Tongue (tissue), 2 donors: ENCODE measurements around the gene GSS. TPM values are rescaled to one million over a fixed set of nuclear protein-coding genes. Genes with fewer than 3 reads are reported as not detected.

Source experiments
- DNase-seq: peaks from one replicate; pipeline ENCODE4 v3.0.0-alpha.2; 2015
- total RNA-seq: library from RNA; depleted of rRNA; stranded (reverse); fragments of >200 nt; gene quantifications from one replicate; pipeline ENCODE4 v1.2.3, GENCODE V29; 2014

Gene GSS
- total RNA-seq, 1 donor from 2014 or later, result 27.6 TPM

DNA sequence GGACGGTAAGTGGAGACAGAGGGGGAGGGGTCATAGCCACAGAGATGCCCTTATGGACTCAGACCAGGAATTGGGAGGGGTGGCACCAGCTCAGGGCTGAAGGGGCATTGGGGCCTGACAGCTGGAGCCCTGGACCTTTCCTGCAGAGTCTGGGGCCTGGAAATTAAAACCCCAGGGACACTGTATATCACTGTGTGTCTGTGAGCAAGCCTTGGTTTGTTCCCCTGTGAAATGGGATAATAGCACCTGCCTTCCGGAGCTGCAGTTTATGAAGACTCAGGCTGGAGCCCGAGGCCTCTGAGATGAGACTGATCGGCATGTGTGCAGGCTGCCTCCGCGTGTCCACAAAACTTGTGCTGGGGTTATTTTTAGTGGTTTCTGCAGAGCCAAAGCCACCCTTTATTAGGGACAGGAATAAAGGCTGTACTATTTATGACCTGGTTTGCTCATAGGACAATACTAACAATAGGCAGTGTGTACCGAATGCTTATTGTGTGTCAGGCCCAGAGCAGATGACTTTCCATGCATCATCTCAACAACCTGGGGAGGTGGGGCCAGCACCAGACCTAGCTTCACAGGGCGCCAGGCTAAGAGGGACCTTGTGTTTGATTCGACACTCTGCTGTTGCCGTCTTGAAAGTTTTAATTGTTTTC is 22.6 kb upstream of the GSS start:
- no peak for DNase-seq

DNA sequence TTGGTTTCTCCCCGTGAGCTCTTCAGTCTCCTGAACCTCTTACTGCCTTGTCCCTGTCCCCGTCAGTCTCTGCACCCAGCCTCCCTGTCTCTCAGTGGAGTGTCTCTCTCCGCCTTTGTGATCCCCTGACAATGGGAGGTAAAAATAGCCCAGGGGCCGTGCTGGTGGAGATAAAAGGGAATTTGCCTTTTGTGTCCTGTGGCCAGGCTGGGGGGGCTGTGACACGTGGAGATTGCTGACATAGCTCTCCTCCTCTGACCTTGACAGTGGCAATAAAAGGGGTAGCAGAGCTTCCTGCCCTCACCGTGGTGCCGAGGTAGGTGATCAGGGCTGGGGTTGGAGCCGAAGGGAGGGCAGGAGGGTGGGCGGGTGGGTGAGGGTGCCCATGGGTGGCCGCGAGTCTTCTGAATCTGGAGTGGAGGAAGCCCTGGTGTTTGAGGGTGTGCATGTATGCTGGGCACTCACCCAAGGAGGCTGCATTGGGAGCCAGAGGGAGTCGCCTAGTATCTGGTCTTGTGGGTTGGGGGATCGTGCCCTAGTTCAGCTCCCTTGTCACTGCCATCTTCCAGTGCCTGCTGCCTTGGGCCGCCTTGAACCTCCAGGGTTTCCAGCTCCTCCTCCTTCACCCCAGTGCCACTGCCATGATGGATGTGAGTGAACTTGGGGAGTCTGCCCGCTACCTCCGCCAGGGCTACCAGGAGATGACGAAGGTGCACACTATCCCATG is 21.9 kb upstream of the GSS start:
- DNase-seq, result no peak

DNA sequence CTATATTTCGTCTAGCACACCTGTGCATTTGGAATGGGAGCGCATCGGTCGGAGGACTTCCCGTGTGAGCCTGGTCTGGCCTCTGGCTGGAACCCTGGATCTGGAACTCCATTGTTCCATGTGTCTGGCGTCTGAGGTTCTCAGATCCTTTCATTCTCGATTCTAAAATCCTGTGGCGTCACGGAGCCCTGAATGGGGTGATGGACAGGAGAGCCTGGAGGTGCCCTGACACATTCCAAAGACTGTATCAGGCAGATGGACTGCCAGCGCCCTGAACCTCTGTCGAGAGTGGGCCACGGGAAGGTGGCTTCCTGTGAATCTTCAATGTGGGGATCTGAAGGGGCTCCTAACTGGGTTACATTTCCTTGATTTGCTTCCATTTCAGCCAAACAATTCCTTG is 20.7 kb upstream of the GSS start:
- DNase-seq, result no peak

DNA sequence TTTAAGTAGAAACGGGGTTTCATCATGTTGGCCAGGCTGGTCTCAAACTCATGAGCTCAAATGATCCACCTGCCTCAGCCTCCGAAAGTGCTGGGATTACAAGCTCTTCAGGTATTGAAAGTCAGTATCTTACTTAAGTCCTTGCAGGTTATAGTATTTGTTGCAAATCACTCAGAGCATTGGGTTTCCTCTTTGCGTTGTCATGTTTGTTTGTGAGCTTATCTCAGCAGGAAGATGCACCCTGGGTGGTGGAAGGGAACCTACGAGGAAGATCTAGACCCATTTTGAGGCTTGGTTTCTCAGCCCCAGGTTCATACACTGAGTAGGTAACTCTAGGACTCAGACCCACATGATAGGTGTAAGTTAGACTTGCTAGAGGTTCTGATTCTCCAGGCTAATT is 18.6 kb upstream of the GSS start:
- DNase-seq, result no peak

DNA sequence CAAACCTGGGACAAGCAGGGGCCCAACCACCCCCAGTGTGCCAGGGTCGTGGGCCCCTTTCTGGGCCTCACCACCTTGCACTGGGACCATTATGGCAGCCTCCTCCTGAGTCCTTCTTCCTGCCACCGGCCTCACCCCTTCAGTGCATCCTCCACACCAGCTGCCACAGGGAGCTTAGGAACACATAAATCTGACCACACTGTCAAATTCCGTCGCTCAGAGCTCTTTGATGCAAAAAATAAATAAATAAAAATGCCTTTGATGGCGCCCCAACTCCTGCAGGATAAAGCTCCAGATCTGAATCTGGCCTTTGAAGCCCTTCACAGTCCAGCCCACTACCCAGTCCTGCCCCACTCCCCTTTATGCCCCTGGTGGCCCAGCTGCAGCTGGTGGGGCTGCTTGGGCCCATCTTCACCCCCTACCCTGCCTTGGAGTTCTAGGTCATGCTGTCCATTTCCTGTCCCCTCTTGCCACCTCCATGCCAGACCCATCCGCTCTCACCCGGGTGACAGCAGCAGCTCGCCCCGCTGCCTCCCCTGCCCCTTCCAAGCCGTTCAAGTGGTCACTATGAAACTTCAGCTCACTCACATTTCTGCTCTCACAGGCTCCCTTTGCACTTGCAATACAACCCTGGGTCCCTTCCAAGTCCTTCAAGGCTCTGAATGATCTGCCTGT is 16.1 kb upstream of the GSS start:
- DNase-seq, result no peak

DNA sequence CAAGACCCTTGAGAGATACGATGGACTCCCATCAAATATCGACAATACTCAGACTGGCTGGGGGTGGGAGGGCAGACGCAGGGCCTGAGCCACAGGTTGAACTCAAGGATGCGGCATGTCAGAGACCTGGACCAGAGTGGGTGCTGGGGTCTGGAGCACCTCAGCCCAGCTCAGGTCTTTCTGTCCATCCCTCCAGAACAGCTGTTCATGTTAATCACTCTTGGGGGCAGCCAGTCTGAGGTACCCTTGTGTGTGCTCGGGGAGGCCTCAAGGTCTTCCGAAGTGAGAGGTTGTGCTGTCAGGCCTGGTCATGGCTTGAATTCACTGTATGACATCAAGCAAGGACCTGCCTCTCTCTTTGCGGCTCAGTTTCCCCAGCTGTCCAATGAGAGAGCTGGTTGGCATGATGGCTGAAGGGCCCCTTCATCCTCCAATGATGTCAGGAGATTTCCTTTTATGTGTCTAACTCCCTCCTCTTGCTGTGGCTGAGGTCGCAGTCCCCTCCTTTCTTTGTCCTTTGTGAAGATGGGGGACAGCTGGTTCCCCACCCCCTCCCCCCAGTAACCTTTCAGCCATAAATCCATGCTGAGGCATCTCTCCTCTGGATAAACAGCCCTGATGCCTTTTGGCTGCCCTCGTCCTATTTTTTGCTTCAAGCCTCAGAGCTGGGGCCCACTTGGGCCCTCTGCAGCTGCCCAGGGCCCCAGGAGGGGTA is 15.4 kb upstream of the GSS start:
- no peak for DNase-seq

DNA sequence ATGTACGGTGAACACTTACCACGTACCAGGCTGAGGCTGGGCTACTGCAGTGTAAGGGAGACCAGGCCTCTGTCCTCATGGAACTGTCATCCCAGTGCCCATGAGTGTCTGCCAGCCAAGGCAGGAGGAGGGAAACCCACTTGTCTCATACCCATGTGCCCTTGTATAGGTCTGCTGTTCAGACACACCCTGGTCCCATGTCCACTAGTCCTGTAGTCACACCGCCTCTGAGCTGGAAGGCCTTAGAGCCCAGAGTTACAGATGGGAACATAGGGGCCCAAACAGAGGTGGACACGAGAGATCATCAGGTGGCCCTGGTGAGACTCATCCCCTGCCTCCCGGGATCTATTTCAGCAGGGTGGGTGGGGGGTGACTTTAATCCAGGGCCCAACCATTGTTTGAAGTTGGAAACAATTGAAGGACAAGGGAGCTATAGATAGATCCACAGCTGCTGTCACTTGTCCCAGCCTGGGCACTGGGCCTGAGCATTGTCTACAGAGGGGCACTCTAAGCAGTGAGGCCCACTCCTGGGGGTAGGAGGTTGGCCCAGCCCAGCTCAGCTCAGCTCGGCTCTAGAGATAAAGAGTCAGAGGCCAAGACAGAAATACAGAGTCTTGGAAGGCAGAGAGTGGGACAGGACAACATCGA is 14.7 kb upstream of the GSS start:
- DNase-seq, result peak; percentile 58

DNA sequence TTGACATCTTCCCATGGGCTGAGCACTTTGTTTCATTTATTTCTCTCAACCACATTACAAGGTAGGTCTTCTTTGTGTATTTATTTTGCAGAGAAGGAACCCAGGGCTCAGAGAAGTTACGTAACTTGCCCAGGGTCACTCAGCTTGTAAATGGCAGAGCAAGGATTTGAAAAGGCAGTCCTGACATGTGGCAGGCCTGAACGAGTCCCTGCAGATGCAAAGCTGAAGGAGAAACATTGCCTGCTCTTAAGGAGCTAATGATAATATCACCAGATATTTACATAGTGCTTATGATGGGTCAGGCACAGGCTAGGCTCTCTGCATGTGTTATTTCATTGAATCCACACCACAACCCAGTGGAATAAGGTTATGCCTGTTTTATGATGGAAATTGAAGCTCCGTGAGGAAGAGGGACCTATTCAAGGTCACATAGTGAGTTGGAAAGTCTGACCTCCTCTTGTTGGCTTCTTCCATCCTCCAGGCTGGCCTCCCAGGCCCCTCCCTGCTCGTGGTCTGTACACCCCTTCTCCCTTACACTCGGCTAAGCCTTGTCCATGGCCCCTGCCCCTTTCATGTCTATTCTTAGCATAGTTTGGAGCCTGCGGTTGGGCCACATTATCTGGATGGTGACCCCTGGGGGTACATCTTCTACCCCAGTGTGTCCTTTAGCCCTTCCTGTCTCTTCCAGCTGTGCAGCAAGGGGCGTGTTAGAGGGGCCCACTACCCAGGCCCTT is 12.6 kb upstream of the GSS start:
- DNase-seq, result no peak

DNA sequence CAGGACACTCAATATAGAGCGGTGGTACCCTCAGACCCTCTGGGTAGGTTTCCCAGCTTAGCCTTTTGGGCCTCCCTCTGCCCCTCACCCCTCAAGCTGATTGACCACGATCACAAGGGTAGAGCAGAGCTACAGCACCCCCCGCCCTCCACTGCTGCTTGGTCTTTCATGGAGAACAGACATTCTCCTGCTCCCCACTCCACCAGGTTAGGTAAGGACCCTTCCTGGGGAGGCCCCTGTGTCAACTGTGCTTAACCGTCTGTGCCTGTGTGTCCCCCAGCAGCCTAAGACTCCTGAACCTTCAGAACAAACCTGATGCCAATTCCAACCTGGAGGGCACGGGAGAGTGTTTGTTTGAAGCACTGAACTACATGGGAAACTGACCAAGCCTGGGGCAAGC is 11.8 kb upstream of the GSS start:
- DNase-seq, result no peak

DNA sequence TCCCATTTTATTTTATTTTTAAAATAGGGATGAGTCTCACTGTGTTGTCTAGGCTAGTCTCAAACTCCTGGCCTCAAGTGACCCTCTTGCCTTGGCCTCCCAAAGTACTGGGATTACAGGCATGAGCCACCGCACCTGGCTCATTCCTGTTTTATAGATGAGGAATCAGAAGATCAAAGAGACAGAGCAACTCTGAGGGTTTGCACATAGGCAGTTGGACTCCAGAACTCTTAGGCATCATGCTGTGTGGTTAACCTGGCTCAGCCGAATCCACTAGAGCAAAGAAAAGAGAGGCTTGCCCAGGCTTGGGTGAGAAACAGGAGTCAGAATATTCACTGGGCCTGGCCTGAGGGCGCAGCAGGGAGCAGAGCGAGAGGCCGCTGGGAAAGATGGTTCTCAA is 9.4 kb upstream of the GSS start:
- DNase-seq, result no peak

DNA sequence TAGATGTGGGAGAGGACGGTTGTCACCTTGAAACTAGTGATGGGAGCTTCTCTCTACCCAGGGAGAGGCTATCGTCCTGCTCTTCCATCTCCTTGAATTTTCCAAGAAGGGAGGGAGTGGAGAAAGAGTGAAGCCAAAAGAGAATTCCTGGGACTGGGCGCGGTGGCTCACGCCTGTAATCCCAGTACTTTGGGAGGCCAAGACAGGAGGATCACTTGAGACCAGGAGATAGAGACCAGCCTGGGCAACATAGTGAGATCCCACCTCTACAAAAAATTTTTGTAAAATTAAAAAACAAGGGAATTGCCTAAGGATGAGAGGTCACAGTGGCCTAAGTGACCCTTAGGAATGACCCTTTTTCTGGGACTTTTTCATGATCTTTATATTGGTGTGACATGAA is 8.9 kb upstream of the GSS start:
- DNase-seq, result no peak

DNA sequence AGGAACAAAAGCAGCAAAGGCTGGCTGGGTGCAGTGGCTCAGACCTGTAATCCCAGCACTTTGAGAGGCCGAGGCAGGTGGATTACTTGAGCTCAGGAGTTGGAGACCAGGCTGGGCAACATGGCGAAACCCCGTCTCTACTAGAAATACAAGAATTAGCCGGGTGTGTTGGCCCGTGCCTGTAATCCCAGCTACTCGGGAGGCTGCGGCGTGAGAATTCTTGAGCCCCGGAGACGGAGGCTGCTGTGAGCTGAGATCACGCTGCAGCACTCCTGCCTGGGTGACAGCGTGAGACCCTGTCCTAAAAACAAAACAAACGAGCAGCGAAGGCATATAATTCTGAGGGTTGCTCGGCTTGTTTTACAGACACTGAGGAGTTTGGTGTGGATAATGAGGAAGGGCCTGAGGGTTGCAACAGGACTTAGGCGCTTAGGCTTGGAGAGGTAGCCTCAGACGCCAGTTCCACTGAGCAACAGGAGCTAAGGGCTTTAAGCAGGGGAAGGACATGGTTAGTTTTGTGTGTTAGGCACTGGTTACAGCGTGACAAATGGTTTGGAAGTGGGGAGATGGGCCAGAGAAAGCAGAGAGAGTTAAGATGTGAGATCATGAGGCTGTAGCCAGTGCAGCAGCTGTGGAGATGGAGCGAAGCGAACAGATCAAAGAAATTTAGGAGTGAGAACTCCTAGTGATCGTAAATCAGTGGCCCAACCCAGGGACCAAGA is 1.3 kb upstream of the GSS start:
- DNase-seq, result peak; percentile 77

DNA sequence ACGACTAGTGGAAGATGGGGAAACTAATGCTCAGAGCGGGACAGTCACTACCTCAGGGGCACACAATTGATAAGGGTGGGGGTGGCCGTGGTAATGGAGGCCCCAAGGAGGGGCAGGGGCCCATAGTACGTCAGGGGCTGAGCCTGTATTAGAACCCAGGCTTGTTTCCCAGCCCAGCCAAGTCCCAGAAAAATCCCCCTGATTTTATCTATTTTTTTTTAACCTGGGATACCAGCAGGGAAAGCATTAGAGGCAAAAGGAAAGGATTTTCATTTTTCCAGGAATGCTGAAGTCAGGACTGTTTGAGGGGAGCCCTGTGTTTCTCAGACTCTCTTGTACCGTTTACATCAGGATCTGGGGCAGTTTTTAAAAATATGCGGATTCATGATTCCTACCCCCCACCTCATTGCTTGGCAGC is 444 bp upstream of the GSS start:
- DNase-seq, result no peak

DNA sequence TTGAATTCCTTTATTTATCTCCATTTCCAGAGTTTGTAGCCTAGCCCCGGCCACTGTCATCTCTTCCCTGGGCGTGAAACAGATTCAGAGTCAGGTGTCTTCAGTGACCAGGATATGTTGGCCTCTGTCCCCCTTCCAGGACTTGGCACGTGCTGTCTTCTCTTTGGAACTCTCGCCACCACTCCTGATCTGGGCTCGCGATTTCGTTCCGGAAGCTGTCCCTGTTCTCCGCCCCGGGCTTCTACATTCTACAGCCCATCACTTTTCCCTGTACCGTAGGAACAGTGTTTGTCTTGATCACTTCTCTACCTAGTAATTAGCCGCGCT is 739 bp downstream of the GSS start:
- DNase-seq, result peak; percentile 53

DNA sequence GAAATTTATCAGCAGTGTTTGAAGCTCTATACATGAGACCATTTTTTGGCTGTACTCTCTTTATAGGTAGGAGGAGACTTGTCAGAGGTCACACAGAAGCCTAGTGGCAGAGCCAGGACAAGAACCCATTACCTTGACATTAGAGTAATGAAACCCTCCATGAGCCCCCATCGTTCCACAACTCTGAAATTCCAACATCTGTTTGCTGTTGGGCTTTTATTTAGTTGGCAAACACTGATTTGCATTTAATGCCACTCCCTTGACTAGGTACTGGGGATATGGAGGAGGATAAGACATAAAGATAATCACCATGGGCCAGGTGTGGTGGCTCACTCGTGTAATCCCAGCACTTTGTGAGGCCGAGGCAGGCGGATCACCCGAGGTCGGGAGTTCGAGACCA is 1.6 kb downstream of the GSS start:
- no peak for DNase-seq

DNA sequence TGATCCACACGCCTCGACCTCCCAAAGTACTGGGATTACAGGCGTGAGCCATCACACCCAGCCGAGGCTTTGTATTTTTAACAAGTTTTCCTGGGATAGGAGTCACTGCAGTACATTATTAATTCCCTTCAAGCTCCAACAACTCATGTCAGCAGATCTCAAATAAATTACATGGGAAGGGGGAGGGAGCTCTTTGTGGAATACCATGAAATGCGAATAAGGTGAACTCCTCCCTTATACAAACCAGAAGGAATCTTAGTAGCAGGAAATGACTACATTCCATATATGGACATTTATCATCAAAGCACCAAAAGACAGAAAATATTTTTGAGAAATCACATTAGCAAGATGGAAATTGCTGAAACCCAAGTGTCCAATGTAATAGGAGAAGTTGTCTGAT is 2.9 kb downstream of the GSS start:
- no peak for DNase-seq

DNA sequence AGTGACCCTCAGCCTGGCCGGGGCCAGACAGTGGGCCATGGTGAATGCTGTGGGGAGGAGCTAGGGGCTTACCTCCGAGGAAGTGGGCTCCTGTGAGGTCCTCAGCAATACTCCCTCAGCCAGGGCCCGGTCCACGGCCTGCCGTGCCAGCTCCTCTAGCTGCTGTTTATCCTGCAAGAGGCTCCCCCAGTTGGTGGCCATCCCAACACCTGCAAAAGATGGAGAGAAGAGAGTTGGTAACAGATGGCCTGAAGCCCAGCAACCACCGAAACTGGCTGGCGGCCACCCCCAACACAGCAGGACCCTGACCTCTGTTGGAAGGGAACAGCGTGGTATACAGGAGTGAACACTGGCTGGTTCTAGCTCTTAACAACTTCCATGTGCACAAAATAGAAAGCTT is 4.0 kb downstream of the GSS start:
- no peak for DNase-seq

DNA sequence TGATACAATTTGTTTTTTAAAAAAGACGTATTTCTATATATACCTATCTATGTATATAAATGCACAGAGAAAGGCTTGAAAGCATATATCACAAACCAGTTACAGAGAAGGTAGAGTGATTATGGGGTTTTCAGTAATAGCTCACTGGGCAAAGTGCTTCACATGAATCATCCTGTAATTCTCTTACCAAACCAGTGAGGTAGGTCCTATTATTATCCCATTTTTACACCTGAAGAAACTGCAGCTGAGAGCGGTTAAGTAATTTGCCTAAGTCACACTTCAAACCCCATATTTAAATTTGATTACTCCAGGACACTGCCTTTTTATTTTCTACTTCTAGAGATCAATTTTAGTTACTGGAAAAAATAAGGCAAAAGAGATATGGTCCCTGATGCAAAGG is 4.4 kb downstream of the GSS start:
- DNase-seq, result no peak

DNA sequence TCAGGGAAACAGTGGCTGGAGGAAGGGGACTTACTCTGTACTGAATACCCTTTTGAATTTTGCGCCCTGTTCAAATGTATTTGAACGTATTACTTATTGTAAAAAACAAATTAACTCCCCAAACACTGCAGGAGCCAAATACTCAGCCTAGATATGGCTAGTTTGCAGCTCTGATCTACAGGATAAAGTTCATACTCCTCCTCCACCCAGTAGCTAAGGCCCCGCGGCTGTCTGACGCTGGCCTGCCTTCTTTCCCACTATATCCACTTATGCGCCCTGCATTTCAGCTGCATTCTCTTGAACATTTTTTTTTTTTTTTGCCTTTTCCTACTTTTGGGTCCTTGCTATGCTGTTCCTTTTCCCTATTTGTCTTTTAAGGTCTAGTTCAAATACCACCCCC is 6.5 kb downstream of the GSS start:
- DNase-seq, result no peak

DNA sequence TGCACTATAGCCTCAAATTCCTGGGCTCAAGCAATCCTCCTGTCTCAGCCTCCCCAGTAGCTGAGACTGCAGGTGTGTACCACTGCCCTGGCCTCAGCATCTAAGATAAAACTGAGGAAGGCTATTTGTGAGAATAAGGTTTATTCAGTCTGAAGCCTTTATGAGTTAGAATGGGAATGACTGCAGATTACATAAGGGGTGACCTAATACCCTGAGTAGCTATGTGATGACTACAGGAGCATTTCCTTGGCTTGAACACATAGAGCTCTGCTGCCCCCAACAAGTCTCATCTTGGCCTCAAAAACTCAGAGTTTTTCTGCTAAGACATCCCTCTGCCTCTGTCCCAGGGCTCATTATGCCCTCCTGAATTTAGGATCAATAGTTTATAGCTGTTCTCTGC is 7.6 kb downstream of the GSS start:
- DNase-seq, result no peak

DNA sequence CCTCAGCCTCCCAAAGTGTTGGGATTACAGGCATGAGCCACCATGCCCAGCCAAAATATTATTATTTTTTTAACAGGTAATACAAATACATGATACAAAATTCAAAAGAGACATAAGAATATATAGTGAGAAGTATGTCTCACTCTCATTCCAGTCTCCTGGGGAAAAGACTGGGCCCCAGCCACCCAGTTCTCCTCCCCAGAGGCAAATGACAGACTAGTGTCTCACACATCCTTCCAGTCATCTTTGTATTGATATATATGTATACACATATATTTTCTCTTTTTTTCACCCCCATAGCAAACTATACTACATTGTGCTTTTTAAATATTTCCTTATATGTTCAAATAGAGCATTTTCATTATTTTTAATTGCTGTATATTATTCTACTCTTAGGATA is 8.3 kb downstream of the GSS start:
- no peak for DNase-seq
